K562 (cell line): ENCODE measurements around the gene MACF1. TPM values are rescaled to one million over a fixed set of nuclear protein-coding genes. Genes with fewer than 3 reads are reported as not detected.

Experiments used
- ATAC-seq: fragments of 200-7000 bp; cut with Tn5 transposase; 3 replicates; pipeline ENCODE4 v1.9.1; 2020; ENCODE audit warnings: moderate library complexity
- BruUV-seq: library from RNA; stranded (reverse); fragments of 400-500 nt; replicated peaks from 2 replicates; lab custom pipeline; 2021; lab: Mats Ljungman, UMichigan
- CTCF ChIA-PET: fragments of 300-600 bp; formaldehyde crosslinking; extraction: SDS; loops from one replicate; lab custom pipeline; 2021; ENCODE audit warnings: low intra/inter-chr PET ratio; lab: Yijun Ruan, JAX
- POLR2A ChIA-PET: fragments of 300-600, 350-650 bp; sonication (Branson Sonifier 250); formaldehyde crosslinking; extraction: SDS; loops from one replicate; lab custom pipeline; 2021; ENCODE audit warnings: antibody characterized with exemption, inconsistent platforms; lab: Yijun Ruan, JAX
- DNase-seq, 4 experiments: peaks; one replicate each; pipeline versions ENCODE4 v3.0.0 to v3.0.0-alpha.2; 2011 to 2018; ENCODE audit warnings: low spot score in 3 of 4, mixed read lengths in 3 of 4; ENCODE audit errors: extremely low read depth in 1 of 4
- FAIRE-seq: peaks from 2 replicates; lab custom pipeline; 2011; peaks lifted over from hg19 to GRCh38; lab: Jason Lieb, UNC
- H2AFZ ChIP-seq: 2 replicates; pipeline ENCODE4 v1.6.0; 2011; ENCODE audit warnings: low read depth, low read length, control low read depth, inconsistent platforms
- H3K27ac ChIP-seq: fragments of 200-600 bp; 3 replicates; pipeline ENCODE4 v1.8.0; 2011; ENCODE audit warnings: low read depth, mild to moderate bottlenecking, control low read depth, inconsistent platforms, low read length, moderate library complexity, mixed read lengths; ENCODE audit errors: extremely low read depth
- H3K27me3 ChIP-seq, 2 experiments: fragments of 300-600 bp in 1 of 2; 2 replicates in 1 of 2; 3 replicates in 1 of 2; pipeline versions ENCODE4 v1.6.0 to v1.8.0; 2011; ENCODE audit warnings: inconsistent platforms in 2 of 2, low read length in 2 of 2, mild to moderate bottlenecking in 1 of 2, mixed read lengths in 1 of 2, moderate library complexity in 1 of 2; ENCODE audit not compliant: control insufficient read depth in 2 of 2, insufficient read depth in 2 of 2
- H3K36me3 ChIP-seq: fragments of 300-600 bp; 3 replicates; pipeline ENCODE4 v1.8.0; 2011; ENCODE audit warnings: mild to moderate bottlenecking, low read length, inconsistent platforms; ENCODE audit not compliant: control insufficient read depth, insufficient read depth
- H3K4me1 ChIP-seq, 2 experiments: fragments of 200-600 bp in 1 of 2; replicated peaks in 1 of 2; 2 replicates in 1 of 2; 3 replicates in 1 of 2; pipeline versions ENCODE4 v1.5.1 to v1.8.0; 2011; ENCODE audit warnings: inconsistent platforms in 2 of 2, low read length in 2 of 2, mild to moderate bottlenecking in 1 of 2, mixed read lengths in 1 of 2, moderate library complexity in 1 of 2; ENCODE audit not compliant: control insufficient read depth in 2 of 2, insufficient read depth in 2 of 2
- H3K4me2 ChIP-seq: 2 replicates; pipeline ENCODE4 v1.6.1; 2011; ENCODE audit warnings: low read length, control low read depth, inconsistent platforms, mixed read lengths; ENCODE audit not compliant: insufficient read depth
- H3K4me3 ChIP-seq: fragments of 200-600 bp; sonication (generic), shearing (Covaris generic); 2 replicates; pipeline ENCODE4 v1.5.1; 2016; ENCODE audit warnings: control low read depth, inconsistent platforms
- H3K79me2 ChIP-seq: fragments of 200-600 bp; 3 replicates; pipeline ENCODE4 v1.8.0; 2011; ENCODE audit warnings: low read length, inconsistent platforms; ENCODE audit not compliant: control insufficient read depth, insufficient read depth
- H3K9ac ChIP-seq, 2 experiments: 2 replicates each; pipeline versions ENCODE4 v1.6.0 to v1.6.1; 2011; ENCODE audit warnings: low read depth in 2 of 2, low read length in 2 of 2, control low read depth in 1 of 2, inconsistent platforms in 1 of 2, mild to moderate bottlenecking in 1 of 2, mixed read lengths in 1 of 2; ENCODE audit not compliant: insufficient read depth in 1 of 2
- H3K9me1 ChIP-seq: one replicate; pipeline ENCODE4 v1.6.0; 2011; ENCODE audit warnings: inconsistent platforms, mild to moderate bottlenecking, low read length, moderate library complexity; ENCODE audit not compliant: control insufficient read depth, insufficient read depth
- H3K9me3 ChIP-seq: replicated peaks from 2 replicates; pipeline ENCODE4 v1.5.1; 2011; ENCODE audit warnings: low read depth, low read length, inconsistent platforms; ENCODE audit not compliant: control insufficient read depth, insufficient read depth
- H4K20me1 ChIP-seq: replicated peaks from 2 replicates; pipeline ENCODE4 v1.6.1; 2011; ENCODE audit warnings: low read length, inconsistent platforms, mixed read lengths; ENCODE audit not compliant: control insufficient read depth, insufficient read depth
- CHD2 ChIP-seq: IDR thresholded peaks from 2 replicates; pipeline ENCODE4 v1.6.1; 2011; ENCODE audit warnings: low read depth, low read length
- FOSL1 ChIP-seq: fragments of 200-800 bp; sonication (Bioruptor generic); conservative IDR thresholded peaks from 2 replicates; pipeline ENCODE4 v1.6.1; 2016; ENCODE audit warnings: missing genetic modification characterization, missing compliant biosample characterization
- POLR2A ChIP-seq: fragments of 450-650 bp; conservative IDR thresholded peaks from 2 replicates; pipeline ENCODE4 v1.6.1; 2016
- WHSC1 ChIP-seq: IDR thresholded peaks from one replicate; pipeline ENCODE4 v1.6.1; 2012; ENCODE audit warnings: low read length, control low read depth, inconsistent platforms
- ZKSCAN8 ChIP-seq: fragments of 200-800 bp; sonication (Bioruptor generic); IDR thresholded peaks from 2 replicates; pipeline ENCODE4 v1.6.1; 2016; ENCODE audit warnings: missing genetic modification characterization, missing compliant biosample characterization
- ZNF695 ChIP-seq: fragments of 450-650 bp; formaldehyde crosslinking; IDR thresholded peaks from 2 replicates; pipeline ENCODE4 v1.4.0; 2020; ENCODE audit warnings: mild to moderate bottlenecking, moderate library complexity
- WGBS: fragments of 100-300 bp; shearing (Covaris generic); methylation state at CpG from one replicate; pipeline ENCODE4 v1.1.6; 2016; ENCODE audit warnings: low coverage, mixed read lengths; ENCODE audit not compliant: insufficient coverage; ENCODE audit errors: missing lambda C conversion rate; 5-methylcytosine and 5-hydroxymethylcytosine counted together
- in situ Hi-C: fragments of 300-500 bp; cut with MboI; formaldehyde crosslinking; loops from 4 replicates; pipeline ENCODE4 v1.15.0; 2018; ENCODE audit warnings: inconsistent platforms, mixed read lengths
- intact Hi-C: fragments of 100-400 bp; cut with micrococcal nuclease; formaldehyde crosslinking; loops from 2 replicates; pipeline ENCODE4 v1.14.2; 2022
- polyA plus RNA-seq, 8 experiments: library from polyadenylated mRNA; depleted of rRNA in 4 of 8; stranded (reverse) in 5 of 8; unstranded in 3 of 8; fragments of >200 nt; fragmentation: Nextera tagmentation in 2 of 8; fragmentation: Illumina TruSeq in 1 of 8; extraction: Ambion mirVana in 2 of 8; extraction: Trizol in 1 of 8; gene quantifications; 2 replicates each; pipeline versions ENCODE4 v1.2.1 to v1.2.3, GENCODE V29; 2011 to 2014; ENCODE audit warnings: inconsistent platforms in 1 of 8, missing spikeins in 1 of 8
- total RNA-seq, 7 experiments: library from RNA; depleted of rRNA in 6 of 7; stranded (reverse); fragments of >200 nt in 6 of 7; fragmentation: Illumina TruSeq in 2 of 7; extraction: Trizol in 2 of 7; gene quantifications; 2 replicates each; pipeline versions ENCODE4 v1.2.1 to v1.2.3, GENCODE V29; 2011 to 2021; ENCODE audit warnings: low replicate concordance in 1 of 7
- TF ChIP-seq, protein P1 (sequence below): fragments of 250-450 bp; sonication (Bioruptor Pico); IDR thresholded peaks from 2 replicates; pipeline ENCODE4 v1.5.0; 2021
- TF ChIP-seq, protein P2 (sequence below), 2 experiments: fragments of 250-450 bp in 1 of 2; fragments of 450-650 bp in 1 of 2; sonication (Bioruptor Pico) in 1 of 2; IDR thresholded peaks; 2 replicates each; pipeline versions ENCODE4 v1.6.1 to v1.8.0; 2016 to 2021; ENCODE audit warnings: mild to moderate bottlenecking in 2 of 2, moderate library complexity in 2 of 2, missing compliant biosample characterization in 1 of 2, missing genetic modification characterization in 1 of 2
- TF ChIP-seq, protein P3 (sequence below): fragments of 200-800 bp; sonication (Bioruptor generic); IDR thresholded peaks from 2 replicates; pipeline ENCODE4 v1.6.1; 2017; ENCODE audit warnings: missing genetic modification characterization, missing compliant biosample characterization
- TF ChIP-seq, protein P4 (sequence below): fragments of 450-650 bp; IDR thresholded peaks from 2 replicates; pipeline ENCODE4 v1.7.1; 2018; ENCODE audit warnings: mild to moderate bottlenecking, low read depth; ENCODE audit not compliant: partially characterized antibody

The MACF1 gene
- total and polyA plus RNA-seq, 9 of the 15 experiments (the other 6 are each of a cell fraction or from before 2014, with no cell fraction given) = 13.2 to 232 (median 112) TPM

DNA sequence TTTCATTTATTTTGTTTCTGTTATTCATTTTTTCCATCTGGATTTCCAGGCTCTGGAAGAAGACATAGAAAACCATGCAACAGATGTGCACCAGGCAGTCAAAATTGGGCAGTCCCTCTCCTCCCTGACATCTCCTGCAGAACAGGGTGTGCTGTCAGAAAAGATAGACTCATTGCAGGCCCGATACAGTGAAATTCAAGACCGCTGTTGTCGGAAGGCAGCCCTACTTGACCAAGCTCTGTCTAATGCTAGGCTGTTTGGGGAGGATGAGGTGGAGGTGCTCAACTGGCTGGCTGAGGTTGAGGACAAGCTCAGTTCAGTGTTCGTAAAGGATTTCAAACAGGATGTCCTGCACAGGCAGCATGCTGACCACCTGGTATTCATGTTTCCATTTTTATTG lies 223.4 kb downstream of the MACF1 start:
- H2AFZ ChIP-seq = no peak overlapping the region
- no peak overlapping the region for H3K9ac ChIP-seq
- TF ChIP-seq WHSC1 = peak; percentile 76
- TF ChIP-seq, protein P1, sequence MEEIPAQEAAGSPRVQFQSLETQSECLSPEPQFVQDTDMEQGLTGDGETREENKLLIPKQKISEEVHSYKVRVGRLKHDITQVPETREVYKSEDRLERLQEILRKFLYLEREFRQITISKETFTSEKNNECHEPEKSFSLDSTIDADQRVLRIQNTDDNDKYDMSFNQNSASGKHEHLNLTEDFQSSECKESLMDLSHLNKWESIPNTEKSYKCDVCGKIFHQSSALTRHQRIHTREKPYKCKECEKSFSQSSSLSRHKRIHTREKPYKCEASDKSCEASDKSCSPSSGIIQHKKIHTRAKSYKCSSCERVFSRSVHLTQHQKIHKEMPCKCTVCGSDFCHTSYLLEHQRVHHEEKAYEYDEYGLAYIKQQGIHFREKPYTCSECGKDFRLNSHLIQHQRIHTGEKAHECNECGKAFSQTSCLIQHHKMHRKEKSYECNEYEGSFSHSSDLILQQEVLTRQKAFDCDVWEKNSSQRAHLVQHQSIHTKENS (CRISPR knock-in tag) = no peak
- H3K36me3 ChIP-seq = peaks cover 94% of the 10 kb centered on the region
- intact Hi-C loops = no loop called here
- H3K9me1 ChIP-seq = no peaks in the 10 kb centered on the region
- no peak overlapping the region for H3K4me3 ChIP-seq
- no peaks in the 10 kb centered on the region for H3K79me2 ChIP-seq
- ChIA-PET POLR2A (no interaction called here), CTCF (interaction anchor here (0.6 kb wide), 1 partner anchor 117 kb away, joined by 3 read pairs; no protein-coding TSS in a partner anchor)
- H3K27ac ChIP-seq = no peak overlapping the region
- H3K9me3 ChIP-seq = no peaks in the 10 kb centered on the region
- no peaks in the 10 kb centered on the region for H4K20me1 ChIP-seq
- H3K4me1 ChIP-seq = no peaks in the 10 kb centered on the region
- ATAC-seq (no peak), DNase-seq (no peak), FAIRE-seq (no peak)
- H3K27me3 ChIP-seq = no peaks in the 10 kb centered on the region
- no peak overlapping the region for H3K4me2 ChIP-seq
- BruUV-seq = no TSS peak
- in situ Hi-C loops = no loop called here
- 96% methylated on average over 4 of the region's 4 CpGs for WGBS

DNA sequence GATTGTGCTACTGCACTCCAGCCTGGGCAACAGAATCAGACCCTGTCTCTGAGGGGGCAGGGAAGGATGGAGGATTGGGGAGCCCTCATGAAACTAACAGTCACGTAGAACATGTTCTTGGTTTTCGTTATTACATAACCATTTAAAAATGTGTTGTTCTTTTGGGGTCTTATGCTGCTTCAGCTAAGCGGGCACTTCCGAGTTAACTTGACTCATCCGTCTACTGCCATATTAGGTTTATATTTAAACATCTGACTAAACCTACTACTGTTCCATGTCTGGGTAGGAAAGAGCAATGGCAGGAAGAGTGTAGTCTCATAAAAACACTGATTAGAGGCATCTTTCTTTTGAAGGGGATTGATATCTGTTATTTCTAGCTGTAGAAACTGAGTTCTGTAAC lies 227.4 kb downstream of the MACF1 start:
- 93% methylated on average over 5 of the region's 5 CpGs for WGBS
- Histone ChIP-seq H3K27me3 (no peaks in the 10 kb centered on the region), H3K9me1 (no peaks in the 10 kb centered on the region), H3K79me2 (no peaks in the 10 kb centered on the region), H3K9me3 (no peaks in the 10 kb centered on the region), H4K20me1 (no peaks in the 10 kb centered on the region), H3K4me1 (no peaks in the 10 kb centered on the region), H3K27ac (no peak overlapping the region), H3K36me3 (peaks cover 95% of the 10 kb centered on the region), H2AFZ (no peak overlapping the region), H3K9ac (no peak overlapping the region), H3K4me3 (no peak overlapping the region), H3K4me2 (no peak overlapping the region)
- no TSS peak for BruUV-seq
- DNase-seq (no peak), ATAC-seq (no peak), FAIRE-seq (no peak)
- in situ Hi-C loops = no loop called here
- ChIA-PET POLR2A (interaction anchor here (0.6 to 1.1 kb wide), 2 partner anchors 13 to 23 kb away, joined by 3 read pairs; no protein-coding TSS in a partner anchor), CTCF (no interaction called here)
- intact Hi-C loops = no loop called here
- TF ChIP-seq, protein P2, sequence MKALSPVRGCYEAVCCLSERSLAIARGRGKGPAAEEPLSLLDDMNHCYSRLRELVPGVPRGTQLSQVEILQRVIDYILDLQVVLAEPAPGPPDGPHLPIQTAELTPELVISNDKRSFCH (CRISPR knock-in tag; IDR thresholded peaks at IDR 0.05) = no peak
- TF ChIP-seq, protein P2 (tag; IDR thresholded peaks at IDR 0.05) = no peak
- TF ChIP-seq CHD2 = no peak
- TF ChIP-seq POLR2A = no peak
- TF ChIP-seq ZNF695 (CRISPR knock-in tag) = no peak
- TF ChIP-seq ZKSCAN8 = no peak
- TF ChIP-seq, protein P3, sequence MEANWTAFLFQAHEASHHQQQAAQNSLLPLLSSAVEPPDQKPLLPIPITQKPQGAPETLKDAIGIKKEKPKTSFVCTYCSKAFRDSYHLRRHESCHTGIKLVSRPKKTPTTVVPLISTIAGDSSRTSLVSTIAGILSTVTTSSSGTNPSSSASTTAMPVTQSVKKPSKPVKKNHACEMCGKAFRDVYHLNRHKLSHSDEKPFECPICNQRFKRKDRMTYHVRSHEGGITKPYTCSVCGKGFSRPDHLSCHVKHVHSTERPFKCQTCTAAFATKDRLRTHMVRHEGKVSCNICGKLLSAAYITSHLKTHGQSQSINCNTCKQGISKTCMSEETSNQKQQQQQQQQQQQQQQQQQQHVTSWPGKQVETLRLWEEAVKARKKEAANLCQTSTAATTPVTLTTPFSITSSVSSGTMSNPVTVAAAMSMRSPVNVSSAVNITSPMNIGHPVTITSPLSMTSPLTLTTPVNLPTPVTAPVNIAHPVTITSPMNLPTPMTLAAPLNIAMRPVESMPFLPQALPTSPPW (CRISPR knock-in tag) = no peak
- TF ChIP-seq, protein P4, sequence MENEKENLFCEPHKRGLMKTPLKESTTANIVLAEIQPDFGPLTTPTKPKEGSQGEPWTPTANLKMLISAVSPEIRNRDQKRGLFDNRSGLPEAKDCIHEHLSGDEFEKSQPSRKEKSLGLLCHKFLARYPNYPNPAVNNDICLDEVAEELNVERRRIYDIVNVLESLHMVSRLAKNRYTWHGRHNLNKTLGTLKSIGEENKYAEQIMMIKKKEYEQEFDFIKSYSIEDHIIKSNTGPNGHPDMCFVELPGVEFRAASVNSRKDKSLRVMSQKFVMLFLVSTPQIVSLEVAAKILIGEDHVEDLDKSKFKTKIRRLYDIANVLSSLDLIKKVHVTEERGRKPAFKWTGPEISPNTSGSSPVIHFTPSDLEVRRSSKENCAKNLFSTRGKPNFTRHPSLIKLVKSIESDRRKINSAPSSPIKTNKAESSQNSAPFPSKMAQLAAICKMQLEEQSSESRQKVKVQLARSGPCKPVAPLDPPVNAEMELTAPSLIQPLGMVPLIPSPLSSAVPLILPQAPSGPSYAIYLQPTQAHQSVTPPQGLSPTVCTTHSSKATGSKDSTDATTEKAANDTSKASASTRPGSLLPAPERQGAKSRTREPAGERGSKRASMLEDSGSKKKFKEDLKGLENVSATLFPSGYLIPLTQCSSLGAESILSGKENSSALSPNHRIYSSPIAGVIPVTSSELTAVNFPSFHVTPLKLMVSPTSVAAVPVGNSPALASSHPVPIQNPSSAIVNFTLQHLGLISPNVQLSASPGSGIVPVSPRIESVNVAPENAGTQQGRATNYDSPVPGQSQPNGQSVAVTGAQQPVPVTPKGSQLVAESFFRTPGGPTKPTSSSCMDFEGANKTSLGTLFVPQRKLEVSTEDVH = no peak
- no peak for TF ChIP-seq FOSL1 (tag)
